Retina (tissue), 1 donor: Measurements from ENCODE around the gene EPHA5.

Source experiments
- DNase-seq: peaks from one replicate; pipeline ENCODE4 v3.0.0-alpha.2; 2016

EPHA5 gene

GRCh38 chr4:65623506-65623905, 46.8 kb downstream of the EPHA5 start:
- DNase-seq = no peak

DNA sequence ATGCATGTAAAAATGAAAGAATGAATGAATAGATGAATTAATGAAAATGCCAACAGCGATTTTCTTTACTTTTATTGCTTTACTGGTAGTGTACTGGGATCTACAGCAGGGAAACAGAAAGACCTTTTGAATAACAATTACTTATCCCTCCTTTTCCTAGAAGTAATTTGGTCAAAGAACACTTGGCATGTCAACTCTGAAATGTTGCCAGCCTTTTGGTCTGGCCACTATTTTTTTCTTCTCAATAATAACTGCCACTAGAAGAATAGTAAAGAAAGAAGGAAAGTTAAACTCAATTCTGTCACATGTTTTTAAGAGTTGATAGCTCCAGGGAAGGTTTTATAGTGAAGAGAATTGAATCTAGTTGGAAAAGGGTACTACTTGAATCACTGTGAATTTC, 52.9 kb downstream of the EPHA5 start:
- no peak for DNase-seq

- DNase-seq = no peak
These were observed 65.8 kb downstream of the EPHA5 start for GRCh38 chr4:65604515-65604914.

GRCh38 chr4:65600656-65601055, 69.6 kb downstream of the EPHA5 start:
- DNase-seq = no peak

DNA sequence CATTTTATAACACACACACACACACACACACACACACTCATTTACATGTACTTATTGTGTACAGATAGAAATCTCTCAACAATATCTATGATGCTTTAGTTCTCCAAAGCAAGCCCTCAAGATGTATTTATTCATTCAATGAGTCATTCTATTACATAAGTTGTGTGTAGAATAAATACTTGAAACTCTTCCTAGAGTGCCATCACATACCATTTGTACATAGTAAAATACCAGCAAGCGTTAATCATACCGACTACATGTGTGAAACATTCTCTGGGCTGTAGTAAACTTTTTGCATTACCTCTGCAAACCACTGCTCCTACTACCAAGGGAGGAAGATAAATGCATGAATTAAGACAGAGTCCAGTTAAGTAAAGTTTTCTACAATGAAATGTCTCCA, 70.9 kb downstream of the EPHA5 start:
- DNase-seq = no peak

DNA sequence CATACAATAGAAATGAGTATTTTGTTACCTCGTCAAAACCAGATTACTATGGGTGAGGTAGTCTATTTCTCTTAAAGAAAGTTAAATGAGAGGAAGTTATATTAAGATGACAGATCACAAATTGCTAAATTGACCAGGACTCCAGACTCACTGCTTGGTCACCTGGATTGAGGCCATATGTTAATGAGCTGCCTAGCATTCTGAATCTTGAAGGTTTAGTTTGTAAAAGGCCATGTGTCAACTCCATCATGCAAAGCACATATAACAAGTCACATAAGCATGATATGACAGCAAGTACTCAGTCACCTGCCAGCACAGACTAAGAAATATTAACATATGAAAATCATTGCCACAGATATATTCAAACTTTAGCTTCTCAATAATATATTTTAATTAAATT, 72.6 kb downstream of the EPHA5 start:
- no peak for DNase-seq

DNA sequence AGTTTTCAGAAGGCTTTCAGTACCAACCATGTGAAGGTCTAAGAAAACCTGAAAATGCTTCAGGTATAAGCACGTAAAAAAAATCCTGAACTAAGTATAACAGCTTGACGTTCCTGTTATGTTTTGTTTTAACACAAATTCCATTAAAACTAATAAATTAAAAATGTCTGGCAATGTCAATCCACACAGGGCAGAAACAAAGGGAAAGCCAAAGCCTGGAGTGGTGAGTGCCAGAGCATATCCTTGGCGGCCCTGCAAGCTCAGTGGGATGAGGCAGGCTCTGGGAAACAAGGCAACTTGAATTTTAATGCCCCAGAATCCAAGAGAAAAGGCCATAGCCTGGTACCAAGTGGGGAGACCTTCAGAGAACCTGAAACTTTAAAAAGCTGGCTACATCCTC, 78.2 kb downstream of the EPHA5 start:
- peak; percentile 39 for DNase-seq

- no peak for DNase-seq
These were observed 80.4 kb downstream of the EPHA5 start for GRCh38 chr4:65589921-65590320.

DNA sequence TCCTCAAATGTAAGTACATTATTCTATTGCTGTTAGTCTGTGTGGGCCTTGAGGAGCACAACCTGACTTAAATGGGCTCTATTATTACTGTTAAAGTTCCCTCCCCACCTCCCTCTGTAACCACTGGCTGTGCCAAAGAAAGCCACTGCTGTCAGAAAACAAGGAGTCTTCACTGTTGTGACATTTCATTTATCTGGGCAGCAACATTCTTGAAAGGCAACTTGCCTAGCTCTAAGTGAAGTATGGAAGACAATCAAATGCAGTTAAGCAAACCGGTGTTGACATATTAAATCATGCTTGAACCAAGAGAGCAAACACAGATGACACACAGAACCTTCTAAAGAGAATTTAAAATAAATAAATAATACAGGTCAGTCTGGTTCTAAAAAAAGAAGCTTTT, 81.0 kb downstream of the EPHA5 start:
- DNase-seq = peak; percentile 85

GRCh38 chr4:65580551-65580950, 89.7 kb downstream of the EPHA5 start:
- no peak for DNase-seq

DNA sequence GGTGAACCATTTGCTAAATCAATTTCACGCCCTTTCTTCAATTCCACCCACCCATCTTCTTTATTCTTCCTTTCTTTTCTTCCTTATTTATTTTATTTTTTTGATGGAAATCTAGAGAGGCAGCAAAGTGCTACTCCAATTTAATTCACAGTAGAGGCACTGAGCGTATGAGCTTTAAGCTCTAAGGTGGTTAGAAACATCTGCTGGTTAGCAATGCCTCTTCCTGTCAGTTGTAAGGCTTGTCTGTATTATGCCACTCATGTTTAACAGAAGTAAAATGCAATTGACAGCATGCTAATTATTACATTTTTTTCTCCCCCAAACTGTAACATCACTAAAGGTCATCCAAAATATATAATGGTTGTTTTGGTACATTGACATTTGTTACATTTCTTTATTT, 103.8 kb downstream of the EPHA5 start:
- peak; percentile 69 for DNase-seq

DNA sequence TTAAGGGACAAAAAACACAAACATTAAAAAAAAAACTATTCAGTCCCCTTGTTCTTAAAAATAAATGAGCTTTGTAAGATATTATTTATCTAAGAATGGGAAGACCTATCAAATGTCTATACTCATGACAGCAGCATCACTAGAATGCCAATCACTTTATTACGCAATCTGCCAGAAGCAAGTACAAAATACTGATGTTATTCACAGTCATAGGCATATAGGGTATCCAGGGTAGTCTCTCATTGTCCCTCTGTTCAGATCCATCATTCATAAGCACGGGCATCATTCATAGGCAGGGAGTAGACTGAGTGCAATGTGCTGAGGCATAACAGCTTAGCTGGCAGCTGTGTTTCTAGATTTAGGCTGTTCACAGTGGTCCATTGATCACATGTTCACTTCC, 109.1 kb downstream of the EPHA5 start:
- DNase-seq = no peak

DNA sequence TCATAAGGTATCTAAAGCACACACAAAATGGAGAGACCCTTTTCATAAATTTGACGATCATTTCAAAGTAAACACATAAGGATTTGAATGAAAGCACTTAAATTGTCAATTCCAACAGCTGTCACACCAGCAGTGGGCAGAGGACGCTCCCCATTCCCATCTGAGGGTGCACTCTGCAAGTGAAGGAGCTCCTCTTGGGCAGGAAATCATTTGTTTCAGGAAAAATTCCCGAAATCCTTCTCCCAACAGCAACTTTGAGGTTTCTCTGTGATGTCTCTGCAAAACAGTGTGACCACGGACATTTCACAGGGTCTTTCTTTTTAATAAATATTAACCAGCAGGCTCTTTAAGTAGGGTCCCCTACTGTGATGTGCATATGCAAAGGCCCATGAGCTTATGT, 111.0 kb downstream of the EPHA5 start:
- DNase-seq = no peak

DNA sequence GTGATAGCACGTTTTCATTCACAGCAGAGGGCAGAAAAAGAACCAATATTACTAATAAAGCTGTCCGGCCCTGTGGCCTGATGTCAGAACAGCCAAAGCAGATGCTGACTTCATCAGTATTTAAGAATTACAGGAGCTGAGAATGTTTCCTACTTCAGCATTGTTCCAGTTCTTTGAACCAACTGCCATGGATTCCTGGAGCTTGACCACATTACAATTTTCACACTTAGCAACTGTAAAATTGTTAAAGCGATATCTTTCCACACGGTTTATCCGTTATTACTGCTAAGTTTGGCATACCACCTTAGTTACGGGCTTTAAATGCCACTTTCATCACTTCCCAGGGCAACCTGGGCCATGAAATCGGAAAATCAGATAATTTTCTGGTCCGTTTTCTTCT, 118.2 kb downstream of the EPHA5 start:
- DNase-seq = no peak

GRCh38 chr4:65550500-65550899, 119.8 kb downstream of the EPHA5 start:
- DNase-seq = no peak

- no peak for DNase-seq
These were observed 123.3 kb downstream of the EPHA5 start for GRCh38 chr4:65546882-65547416.

DNA sequence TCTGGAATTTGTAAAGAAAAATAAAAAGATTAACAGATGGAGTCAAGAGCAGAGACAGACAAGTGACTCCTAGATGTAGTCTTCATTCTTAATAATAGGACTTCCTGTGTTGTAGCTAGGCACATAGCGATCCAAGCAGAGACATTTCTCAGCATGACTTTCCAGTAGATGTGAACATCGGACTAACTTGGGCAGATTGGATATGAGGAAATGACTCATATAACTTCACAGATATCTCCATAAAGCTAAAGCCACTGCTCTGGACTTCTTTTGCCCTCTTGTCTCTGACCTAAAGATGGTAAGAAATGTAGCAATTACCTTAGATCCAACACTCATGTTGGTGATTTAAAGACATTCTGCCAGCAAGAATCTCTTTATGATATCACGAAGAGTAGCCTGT, 131.7 kb downstream of the EPHA5 start:
- DNase-seq = no peak

- no peak for DNase-seq
These were observed 135.2 kb downstream of the EPHA5 start for GRCh38 chr4:65535113-65535512.

- DNase-seq = no peak
These were observed 148.6 kb downstream of the EPHA5 start for GRCh38 chr4:65521666-65522065.

DNA sequence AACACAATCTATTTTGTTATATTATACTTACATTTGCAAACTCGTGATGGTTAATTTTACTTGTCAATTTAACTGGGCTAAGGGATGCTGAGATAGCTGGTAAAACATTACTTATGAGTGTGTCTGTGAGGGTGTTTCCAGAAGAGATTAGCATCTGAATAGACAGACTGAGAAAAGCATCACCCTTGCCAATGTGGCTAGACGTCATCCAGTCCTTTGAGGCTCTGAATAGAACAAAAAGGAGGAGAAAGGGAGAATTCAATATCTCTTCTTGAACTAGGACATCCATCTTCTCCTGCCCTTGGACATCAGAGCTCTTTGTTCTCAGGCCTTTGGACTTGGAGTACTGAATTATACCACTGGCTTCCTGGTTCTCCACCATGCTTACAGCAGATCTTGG, 154.6 kb downstream of the EPHA5 start:
- DNase-seq = no peak

DNA sequence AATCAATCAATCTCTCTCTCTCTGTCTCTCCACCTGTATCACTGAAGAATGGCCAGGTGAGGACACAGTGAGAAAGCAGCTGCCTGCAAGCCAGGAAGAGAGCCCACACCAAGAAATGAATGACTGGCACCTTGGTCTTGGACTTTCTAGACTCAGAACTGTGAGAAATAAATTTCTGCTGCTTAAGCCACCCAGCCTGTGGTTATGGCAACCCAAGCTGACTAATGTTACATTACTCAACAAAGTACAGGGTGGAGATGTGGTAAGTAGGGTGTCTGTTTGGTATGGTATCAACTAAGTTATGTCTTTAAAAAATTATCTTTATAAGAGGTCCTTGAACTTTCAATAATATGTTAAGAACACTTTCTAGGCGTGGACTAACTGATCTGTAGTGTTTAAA, 159.3 kb downstream of the EPHA5 start:
- no peak for DNase-seq

DNA sequence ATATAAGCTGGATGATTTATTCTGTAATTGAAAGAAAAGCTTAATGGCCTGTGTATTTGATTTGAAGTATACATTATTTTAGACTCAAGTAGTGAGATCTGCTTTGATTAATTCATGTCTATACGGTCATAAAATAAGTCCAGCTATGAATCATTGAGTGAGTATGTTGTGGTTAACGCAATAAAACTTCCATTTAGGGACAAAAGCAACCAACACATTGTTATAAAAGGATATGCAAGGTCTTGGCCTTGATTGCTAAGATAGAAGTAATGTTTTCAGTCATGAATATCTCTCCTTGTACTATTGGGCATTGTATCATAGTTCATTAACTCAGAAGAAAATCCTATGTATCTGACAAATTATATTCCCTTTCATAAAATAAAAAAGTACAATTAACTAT, 162.1 kb downstream of the EPHA5 start:
- DNase-seq = no peak

GRCh38 chr4:65502131-65502701, 168.1 kb downstream of the EPHA5 start:
- DNase-seq = no peak

- DNase-seq = no peak
These were observed 171.7 kb downstream of the EPHA5 start for GRCh38 chr4:65498606-65499005.

DNA sequence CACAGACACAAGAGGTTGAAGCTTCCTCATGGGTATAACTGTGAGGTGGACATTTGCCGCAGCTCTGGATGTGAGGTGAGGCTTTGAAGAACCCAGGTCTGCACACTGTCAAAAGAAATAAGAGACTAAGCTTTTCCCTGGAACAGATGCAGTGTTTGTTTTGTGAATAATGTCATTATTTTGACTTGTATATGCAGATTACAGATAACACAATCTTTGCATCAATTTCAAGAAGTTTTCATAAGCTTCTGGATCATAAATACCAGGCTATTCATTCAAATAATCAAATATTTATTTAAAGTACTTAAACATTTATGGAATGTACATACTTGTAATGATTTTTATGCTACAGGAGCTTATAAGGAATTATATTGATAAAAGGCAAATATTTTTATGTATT, 174.8 kb downstream of the EPHA5 start:
- no peak for DNase-seq

GRCh38 chr4:65482410-65482809, 187.9 kb downstream of the EPHA5 start:
- DNase-seq = no peak
